HepG2 (cell line): ENCODE results near the gene FBXW8. TPM values are rescaled to one million over a fixed set of nuclear protein-coding genes. Genes with fewer than 3 reads are reported as not detected.

ENCODE experiments used
- ATAC-seq: fragments of 200-7000 bp; cut with Tn5 transposase; 3 replicates; pipeline ENCODE4 v1.9.1; 2020; ENCODE audit warnings: mild to moderate bottlenecking, moderate library complexity
- BruUV-seq: library from RNA; stranded (reverse); fragments of 400-500 nt; replicated peaks from 2 replicates; lab custom pipeline; 2021; lab: Mats Ljungman, UMichigan
- CTCF ChIA-PET: fragments of 300-600 bp; formaldehyde crosslinking; extraction: SDS; loops from one replicate; lab custom pipeline; 2021; ENCODE audit warnings: low total read pairs, inconsistent platforms, low intra/inter-chr PET ratio; lab: Yijun Ruan, JAX
- POLR2A ChIA-PET: fragments of 350-600 bp; sonication (Branson Sonifier 250); formaldehyde crosslinking; loops from one replicate; lab custom pipeline; 2020; ENCODE audit warnings: antibody characterized with exemption, inconsistent platforms; lab: Yijun Ruan, JAX
- DNase-seq: peaks from one replicate; pipeline ENCODE4 v3.0.0-alpha.2; 2015; ENCODE audit warnings: low spot score
- FAIRE-seq: peaks from 3 replicates; lab custom pipeline; 2011; peaks lifted over from hg19 to GRCh38; lab: Jason Lieb, UNC
- H2AFZ ChIP-seq: one replicate; pipeline ENCODE4 v1.6.1; 2011; ENCODE audit warnings: low read length, inconsistent platforms
- H3K27ac ChIP-seq: fragments of 300-600 bp; 3 replicates; pipeline ENCODE4 v1.8.0; 2011; ENCODE audit warnings: mixed run types, mild to moderate bottlenecking, mixed read lengths, low read length, inconsistent platforms; ENCODE audit not compliant: insufficient read depth; ENCODE audit errors: extremely low read length
- H3K27me3 ChIP-seq, 2 experiments: fragments of 200-600 bp in 1 of 2; 2 replicates in 1 of 2; 3 replicates in 1 of 2; pipeline versions ENCODE4 v1.6.0 to v1.8.0; 2011; ENCODE audit warnings: low read length in 2 of 2, mild to moderate bottlenecking in 2 of 2, moderate library complexity in 2 of 2, inconsistent platforms in 1 of 2; ENCODE audit not compliant: insufficient read depth in 2 of 2, control insufficient read depth in 1 of 2
- H3K36me3 ChIP-seq, 2 experiments: fragments of 200-600 bp in 1 of 2; replicated peaks in 1 of 2; 2 replicates in 1 of 2; 3 replicates in 1 of 2; pipeline versions ENCODE4 v1.5.1 to v1.8.0; 2011; ENCODE audit warnings: low read length in 2 of 2, inconsistent platforms in 1 of 2; ENCODE audit not compliant: insufficient read depth in 2 of 2, control insufficient read depth in 1 of 2
- H3K4me1 ChIP-seq: 2 replicates; pipeline ENCODE4 v1.5.1; 2012; ENCODE audit warnings: low read length, inconsistent platforms; ENCODE audit not compliant: insufficient read depth
- H3K4me2 ChIP-seq: 2 replicates; pipeline ENCODE4 v1.6.0; 2011; ENCODE audit warnings: low read depth, low read length, inconsistent platforms
- H3K4me3 ChIP-seq, 3 experiments: fragments of 200-600 bp in 1 of 3; sonication (generic), shearing (Covaris generic) in 1 of 3; replicated peaks in 1 of 3; 2 replicates each; pipeline ENCODE4 v1.5.1; 2011 to 2016; ENCODE audit warnings: low read length in 3 of 3, inconsistent platforms in 2 of 3, low read depth in 2 of 3, mild to moderate bottlenecking in 2 of 3, control low read depth in 1 of 3, mixed read lengths in 1 of 3; ENCODE audit not compliant: insufficient read depth in 1 of 3
- H3K79me2 ChIP-seq: one replicate; pipeline ENCODE4 v1.6.1; 2011; ENCODE audit warnings: low read length, inconsistent platforms; ENCODE audit not compliant: insufficient read depth
- H3K9ac ChIP-seq: 2 replicates; pipeline ENCODE4 v1.6.0; 2011; ENCODE audit warnings: mild to moderate bottlenecking, low read depth, low read length, inconsistent platforms; ENCODE audit not compliant: insufficient read depth
- H3K9me3 ChIP-seq: 2 replicates; pipeline ENCODE4 v1.5.1; 2012; ENCODE audit warnings: mild to moderate bottlenecking, low read length
- H4K20me1 ChIP-seq: 2 replicates; pipeline ENCODE4 v1.6.0; 2011; ENCODE audit warnings: inconsistent platforms, mild to moderate bottlenecking, low read length, moderate library complexity; ENCODE audit not compliant: insufficient read depth
- MZF1 ChIP-seq: sonication (generic); formaldehyde crosslinking; IDR thresholded peaks from 2 replicates; pipeline ENCODE4 v1.8.1; 2023; ENCODE audit warnings: mild to moderate bottlenecking, missing genetic modification reagents, borderline replicate concordance
- ZNF296 ChIP-seq: sonication (generic); formaldehyde crosslinking; conservative IDR thresholded peaks from 2 replicates; pipeline ENCODE4 v1.5.0; 2020; ENCODE audit warnings: mild to moderate bottlenecking, missing genetic modification reagents
- ZNF460 ChIP-seq: sonication (generic); formaldehyde crosslinking; IDR thresholded peaks from 2 replicates; pipeline ENCODE4 v1.5.1; 2020; ENCODE audit warnings: missing genetic modification reagents, mild to moderate bottlenecking, borderline replicate concordance
- ZNF563 ChIP-seq: sonication (generic); formaldehyde crosslinking; IDR thresholded peaks from 2 replicates; pipeline ENCODE4 v1.8.0; 2022; ENCODE audit warnings: mild to moderate bottlenecking, moderate library complexity, missing genetic modification reagents
- WGBS: methylation state at CpG from one replicate; pipeline ENCODE4 v1.1.6; 2017; ENCODE audit warnings: low lambda C conversion rate; 5-methylcytosine and 5-hydroxymethylcytosine counted together
- in situ Hi-C: cut with HindIII; loops from 2 replicates; pipeline ENCODE4 v1.10.0; 2017; ENCODE audit warnings: low pct_unique_long_range_greater_than_20kb; ENCODE audit not compliant: extremely low pct_ligation_motif_present
- intact Hi-C: fragments of 100-400 bp; cut with micrococcal nuclease; formaldehyde crosslinking; loops from one replicate; pipeline ENCODE4 v1.10.0; 2022; ENCODE audit not compliant: unreplicated experiment
- polyA plus RNA-seq, 8 experiments: library from polyadenylated mRNA; depleted of rRNA in 3 of 8; stranded (reverse) in 7 of 8; unstranded in 1 of 8; fragments of >200 nt; fragmentation: Illumina TruSeq in 4 of 8; extraction: Trizol in 4 of 8; gene quantifications; 2 replicates each; pipeline versions ENCODE4 v1.2.1 to v1.2.3, GENCODE V29; 2011 to 2016; ENCODE audit warnings: low read depth in 4 of 8, missing spikeins in 1 of 8, mixed read lengths in 1 of 8; ENCODE audit not compliant: insufficient read depth in 1 of 8
- total RNA-seq, 5 experiments: library from RNA; depleted of rRNA; stranded (reverse); fragments of >200 nt; fragmentation: Illumina TruSeq; extraction: Trizol; gene quantifications; 2 replicates each; pipeline ENCODE4 v1.2.3, GENCODE V29; 2016; ENCODE audit warnings: low read depth in 1 of 5
- TF ChIP-seq, protein P1 (sequence below): sonication (generic); formaldehyde crosslinking; IDR thresholded peaks from 2 replicates; pipeline ENCODE4 v1.4.0; 2020; ENCODE audit warnings: missing genetic modification reagents
- TF ChIP-seq, protein P2 (sequence below): sonication (generic); formaldehyde crosslinking; IDR thresholded peaks from 2 replicates; pipeline ENCODE4 v1.5.1; 2020; ENCODE audit warnings: mild to moderate bottlenecking, moderate library complexity, missing genetic modification reagents
- TF ChIP-seq, protein P3 (sequence below): sonication (generic); formaldehyde crosslinking; conservative IDR thresholded peaks from 2 replicates; pipeline ENCODE4 v1.5.0; 2020; ENCODE audit warnings: missing genetic modification reagents

FBXW8 gene
- total and polyA plus RNA-seq, 2 of the 13 experiments (the other 11 are each of a cell fraction or from before 2014, with no cell fraction given), result 5.1 to 5.9 TPM

DNA sequence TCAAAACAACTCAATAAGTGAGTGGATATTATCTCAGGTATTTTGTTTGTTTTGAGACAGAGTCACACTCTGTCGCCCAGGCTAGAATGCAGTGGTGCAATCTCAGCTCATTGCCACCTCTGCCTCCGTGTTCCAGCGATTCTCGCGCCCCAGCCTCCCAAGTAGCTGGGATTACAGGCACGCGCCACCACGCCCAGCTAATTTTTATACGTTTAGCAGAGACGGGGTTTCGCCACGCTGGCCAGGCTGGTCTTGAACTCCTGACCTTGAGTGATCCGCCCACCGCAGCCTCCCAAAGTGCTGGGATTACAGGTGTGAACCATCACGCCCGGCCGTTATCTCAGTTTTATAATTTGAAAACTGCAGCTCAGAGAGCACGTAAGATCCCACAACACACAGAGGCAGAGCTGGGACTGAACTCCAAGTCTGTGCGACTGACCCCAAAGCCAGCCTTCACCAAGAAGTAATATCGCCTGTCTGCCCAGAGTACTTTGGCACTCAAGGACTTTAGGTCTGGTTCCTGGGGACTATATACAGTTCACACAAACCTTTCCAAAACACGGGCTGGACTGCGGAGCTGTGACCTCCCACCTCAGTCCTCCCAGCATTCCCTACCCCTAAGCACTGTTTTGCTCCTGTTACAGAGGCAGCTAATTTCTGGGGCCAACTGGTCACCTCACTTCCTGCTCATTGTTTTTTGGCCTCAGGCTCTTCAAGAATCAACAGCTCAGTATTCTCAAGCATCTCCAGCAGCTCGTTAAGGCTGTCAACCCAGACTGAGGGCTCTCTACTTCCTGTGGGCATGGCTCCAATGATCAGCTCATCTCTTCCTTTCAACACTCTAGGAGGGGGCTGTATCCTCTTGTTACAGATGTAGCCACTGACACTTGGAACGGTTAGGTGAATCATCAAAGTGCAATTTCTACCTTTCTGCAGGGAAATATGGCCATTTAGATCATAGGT is 165.9 kb downstream of the FBXW8 start:
- no peak overlapping the region for H2AFZ ChIP-seq
- 93% methylated on average over 23 of the region's 24 CpGs for WGBS
- H4K20me1 ChIP-seq, result peaks cover 18% of the 10 kb centered on the region
- ATAC-seq, result no peak
- peaks cover 53% of the 10 kb centered on the region for H3K79me2 ChIP-seq
- BruUV-seq, result no TSS peak
- H3K27ac ChIP-seq, result no peak overlapping the region
- intact Hi-C loops, result no loop called here
- TF ChIP-seq ZNF460 (CRISPR knock-in tag) (peak; percentile 36; the same call in 1 of the 2 replicates), ZNF296 (CRISPR knock-in tag) (no peak)
- TF ChIP-seq, protein P1, sequence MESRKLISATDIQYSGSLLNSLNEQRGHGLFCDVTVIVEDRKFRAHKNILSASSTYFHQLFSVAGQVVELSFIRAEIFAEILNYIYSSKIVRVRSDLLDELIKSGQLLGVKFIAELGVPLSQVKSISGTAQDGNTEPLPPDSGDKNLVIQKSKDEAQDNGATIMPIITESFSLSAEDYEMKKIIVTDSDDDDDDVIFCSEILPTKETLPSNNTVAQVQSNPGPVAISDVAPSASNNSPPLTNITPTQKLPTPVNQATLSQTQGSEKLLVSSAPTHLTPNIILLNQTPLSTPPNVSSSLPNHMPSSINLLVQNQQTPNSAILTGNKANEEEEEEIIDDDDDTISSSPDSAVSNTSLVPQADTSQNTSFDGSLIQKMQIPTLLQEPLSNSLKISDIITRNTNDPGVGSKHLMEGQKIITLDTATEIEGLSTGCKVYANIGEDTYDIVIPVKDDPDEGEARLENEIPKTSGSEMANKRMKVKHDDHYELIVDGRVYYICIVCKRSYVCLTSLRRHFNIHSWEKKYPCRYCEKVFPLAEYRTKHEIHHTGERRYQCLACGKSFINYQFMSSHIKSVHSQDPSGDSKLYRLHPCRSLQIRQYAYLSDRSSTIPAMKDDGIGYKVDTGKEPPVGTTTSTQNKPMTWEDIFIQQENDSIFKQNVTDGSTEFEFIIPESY, result peak; percentile 91
- TF ChIP-seq, all 625 proteins: peak for 2
- no peak for FAIRE-seq
- no peak for DNase-seq
- Histone ChIP-seq H3K4me3 (no peak overlapping the region), H3K4me1 (peaks cover 15% of the 10 kb centered on the region), H3K9me3 (no peaks in the 10 kb centered on the region), H3K9ac (no peak overlapping the region), H3K27me3 (no peaks in the 10 kb centered on the region), H3K36me3 (peaks cover 15 to 58% of the 10 kb centered on the region in 2 experiments), H3K4me2 (no peak overlapping the region)
- ChIA-PET POLR2A (no interaction called here), CTCF (no interaction called here)
- in situ Hi-C loops, result no loop called here

DNA sequence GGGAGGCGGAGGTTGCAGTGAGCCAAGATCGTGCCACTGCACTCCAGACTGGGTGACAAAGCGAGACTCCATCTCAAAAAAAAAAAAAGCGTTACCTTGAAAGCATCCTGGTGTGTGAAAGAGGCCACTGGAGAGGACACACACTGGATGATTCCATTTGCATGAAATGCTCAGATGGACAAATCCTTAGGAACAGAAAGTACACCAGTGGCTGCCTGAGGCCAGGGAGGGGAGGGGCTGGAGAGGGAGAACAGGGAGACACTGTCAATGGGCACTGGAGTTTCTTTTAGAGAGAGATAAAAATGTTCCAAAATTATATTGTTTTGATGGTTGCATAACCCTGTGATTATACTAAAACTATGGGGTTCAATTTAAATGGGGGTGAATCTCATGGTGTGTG is 168.7 kb downstream of the FBXW8 start:
- ATAC-seq (no peak), DNase-seq (no peak), FAIRE-seq (no peak)
- no peak overlapping the region for H3K4me3 ChIP-seq
- no peaks in the 10 kb centered on the region for H3K9me3 ChIP-seq
- intact Hi-C loops, result no loop called here
- H3K27me3 ChIP-seq, result no peaks in the 10 kb centered on the region
- TF ChIP-seq, protein P2, sequence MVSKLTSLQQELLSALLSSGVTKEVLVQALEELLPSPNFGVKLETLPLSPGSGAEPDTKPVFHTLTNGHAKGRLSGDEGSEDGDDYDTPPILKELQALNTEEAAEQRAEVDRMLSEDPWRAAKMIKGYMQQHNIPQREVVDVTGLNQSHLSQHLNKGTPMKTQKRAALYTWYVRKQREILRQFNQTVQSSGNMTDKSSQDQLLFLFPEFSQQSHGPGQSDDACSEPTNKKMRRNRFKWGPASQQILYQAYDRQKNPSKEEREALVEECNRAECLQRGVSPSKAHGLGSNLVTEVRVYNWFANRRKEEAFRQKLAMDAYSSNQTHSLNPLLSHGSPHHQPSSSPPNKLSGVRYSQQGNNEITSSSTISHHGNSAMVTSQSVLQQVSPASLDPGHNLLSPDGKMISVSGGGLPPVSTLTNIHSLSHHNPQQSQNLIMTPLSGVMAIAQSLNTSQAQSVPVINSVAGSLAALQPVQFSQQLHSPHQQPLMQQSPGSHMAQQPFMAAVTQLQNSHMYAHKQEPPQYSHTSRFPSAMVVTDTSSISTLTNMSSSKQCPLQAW (CRISPR knock-in tag), result no peak
- TF ChIP-seq MZF1 (CRISPR knock-in tag) (no peak), ZNF563 (CRISPR knock-in tag) (no peak)
- TF ChIP-seq, protein P3, sequence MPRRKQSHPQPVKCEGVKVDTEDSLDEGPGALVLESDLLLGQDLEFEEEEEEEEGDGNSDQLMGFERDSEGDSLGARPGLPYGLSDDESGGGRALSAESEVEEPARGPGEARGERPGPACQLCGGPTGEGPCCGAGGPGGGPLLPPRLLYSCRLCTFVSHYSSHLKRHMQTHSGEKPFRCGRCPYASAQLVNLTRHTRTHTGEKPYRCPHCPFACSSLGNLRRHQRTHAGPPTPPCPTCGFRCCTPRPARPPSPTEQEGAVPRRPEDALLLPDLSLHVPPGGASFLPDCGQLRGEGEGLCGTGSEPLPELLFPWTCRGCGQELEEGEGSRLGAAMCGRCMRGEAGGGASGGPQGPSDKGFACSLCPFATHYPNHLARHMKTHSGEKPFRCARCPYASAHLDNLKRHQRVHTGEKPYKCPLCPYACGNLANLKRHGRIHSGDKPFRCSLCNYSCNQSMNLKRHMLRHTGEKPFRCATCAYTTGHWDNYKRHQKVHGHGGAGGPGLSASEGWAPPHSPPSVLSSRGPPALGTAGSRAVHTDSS (CRISPR knock-in tag), result no peak
- BruUV-seq, result no TSS peak
- POLR2A ChIA-PET, result no interaction called here
- peaks cover 11 to 45% of the 10 kb centered on the region in 2 experiments for H3K36me3 ChIP-seq
- H3K79me2 ChIP-seq, result peaks cover 78% of the 10 kb centered on the region
- no peak overlapping the region for H3K4me2 ChIP-seq
- CTCF ChIA-PET, result no interaction called here
- H4K20me1 ChIP-seq, result peaks cover 19% of the 10 kb centered on the region
- H3K27ac ChIP-seq, result no peak overlapping the region
- in situ Hi-C loops, result no loop called here
- whole genome bisulfite sequencing, result 96% methylated on average over 4 of the region's 4 CpGs
- no peak overlapping the region for H3K9ac ChIP-seq
- peaks cover 32% of the 10 kb centered on the region for H3K4me1 ChIP-seq
- H2AFZ ChIP-seq, result no peak overlapping the region
